ENCODE data around the gene ABCA7.
"Not testable (repeated sequence)": the region's sequence is repeated elsewhere in the genome, so short reads cannot be mapped to it uniquely, and the experiment has no call there.

ABCA7 gene

DNA sequence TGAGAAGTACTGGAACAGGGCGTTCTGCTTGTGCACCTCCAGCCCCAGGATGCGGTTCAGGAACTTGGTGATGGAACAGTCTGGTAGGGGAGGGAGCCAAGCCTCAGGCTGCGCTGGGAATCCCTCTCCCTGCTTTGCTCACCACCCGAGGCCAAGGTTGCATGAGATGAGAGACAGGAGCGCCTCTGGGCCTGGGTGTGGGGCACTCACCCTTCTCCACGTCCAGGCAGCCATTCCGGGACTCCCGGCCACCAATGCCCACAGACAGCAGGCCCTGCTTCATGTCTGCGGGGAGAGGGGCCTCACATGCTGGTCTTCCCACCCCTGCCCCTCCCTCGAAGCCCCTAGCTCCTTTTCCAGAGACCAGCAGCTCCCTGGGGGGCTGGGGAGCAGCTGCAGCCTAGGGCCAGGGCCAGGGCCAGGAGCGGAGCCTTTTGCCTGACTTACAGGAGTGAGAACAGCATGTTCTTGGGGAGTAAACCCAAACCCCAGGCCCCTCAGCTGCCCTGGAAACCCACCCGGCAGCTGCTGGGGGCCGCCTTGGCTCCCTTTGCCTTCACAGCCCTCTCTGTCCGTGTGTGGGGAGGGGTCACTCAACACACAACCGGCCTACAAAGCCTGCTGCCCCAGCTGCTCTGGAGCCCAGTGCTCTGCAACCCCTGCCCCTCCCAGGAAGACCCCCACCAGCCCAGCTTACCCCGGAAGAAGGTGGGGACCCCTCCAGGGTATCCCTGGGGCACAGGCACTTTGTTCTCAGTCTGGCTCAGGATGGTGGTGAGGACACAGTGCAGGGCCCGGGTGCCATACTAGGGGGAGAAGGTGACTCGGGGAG is 71.1 kb downstream of the ABCA7 start:
- TF ChIP-seq, protein P1, sequence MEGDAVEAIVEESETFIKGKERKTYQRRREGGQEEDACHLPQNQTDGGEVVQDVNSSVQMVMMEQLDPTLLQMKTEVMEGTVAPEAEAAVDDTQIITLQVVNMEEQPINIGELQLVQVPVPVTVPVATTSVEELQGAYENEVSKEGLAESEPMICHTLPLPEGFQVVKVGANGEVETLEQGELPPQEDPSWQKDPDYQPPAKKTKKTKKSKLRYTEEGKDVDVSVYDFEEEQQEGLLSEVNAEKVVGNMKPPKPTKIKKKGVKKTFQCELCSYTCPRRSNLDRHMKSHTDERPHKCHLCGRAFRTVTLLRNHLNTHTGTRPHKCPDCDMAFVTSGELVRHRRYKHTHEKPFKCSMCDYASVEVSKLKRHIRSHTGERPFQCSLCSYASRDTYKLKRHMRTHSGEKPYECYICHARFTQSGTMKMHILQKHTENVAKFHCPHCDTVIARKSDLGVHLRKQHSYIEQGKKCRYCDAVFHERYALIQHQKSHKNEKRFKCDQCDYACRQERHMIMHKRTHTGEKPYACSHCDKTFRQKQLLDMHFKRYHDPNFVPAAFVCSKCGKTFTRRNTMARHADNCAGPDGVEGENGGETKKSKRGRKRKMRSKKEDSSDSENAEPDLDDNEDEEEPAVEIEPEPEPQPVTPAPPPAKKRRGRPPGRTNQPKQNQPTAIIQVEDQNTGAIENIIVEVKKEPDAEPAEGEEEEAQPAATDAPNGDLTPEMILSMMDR (IDR thresholded peaks at IDR 0.05; ENCODE audit: low read depth, low read length): no peak
- no peak for DNase-seq (ENCODE audit: extremely low read depth, low read depth)

- TF ChIP-seq, protein P1 (IDR thresholded peaks at IDR 0.05; ENCODE audit: low read depth, low read length): no peak
These were observed 71.8 kb downstream of the ABCA7 start for GRCh38 chr19:1111641-1112267.

GRCh38 chr19:1112268-1113029 is 72.5 kb downstream of the ABCA7 start:
- TF ChIP-seq, protein P1 (IDR thresholded peaks at IDR 0.05; ENCODE audit: low read depth, low read length): no peak
- DNase-seq (ENCODE audit: extremely low read depth, low read depth): no peak

More at GRCh38 chr19:1111641-1112267, 71.8 kb downstream of the ABCA7 start:
- DNase-seq (ENCODE audit: extremely low read depth, low read depth): no peak

DNA sequence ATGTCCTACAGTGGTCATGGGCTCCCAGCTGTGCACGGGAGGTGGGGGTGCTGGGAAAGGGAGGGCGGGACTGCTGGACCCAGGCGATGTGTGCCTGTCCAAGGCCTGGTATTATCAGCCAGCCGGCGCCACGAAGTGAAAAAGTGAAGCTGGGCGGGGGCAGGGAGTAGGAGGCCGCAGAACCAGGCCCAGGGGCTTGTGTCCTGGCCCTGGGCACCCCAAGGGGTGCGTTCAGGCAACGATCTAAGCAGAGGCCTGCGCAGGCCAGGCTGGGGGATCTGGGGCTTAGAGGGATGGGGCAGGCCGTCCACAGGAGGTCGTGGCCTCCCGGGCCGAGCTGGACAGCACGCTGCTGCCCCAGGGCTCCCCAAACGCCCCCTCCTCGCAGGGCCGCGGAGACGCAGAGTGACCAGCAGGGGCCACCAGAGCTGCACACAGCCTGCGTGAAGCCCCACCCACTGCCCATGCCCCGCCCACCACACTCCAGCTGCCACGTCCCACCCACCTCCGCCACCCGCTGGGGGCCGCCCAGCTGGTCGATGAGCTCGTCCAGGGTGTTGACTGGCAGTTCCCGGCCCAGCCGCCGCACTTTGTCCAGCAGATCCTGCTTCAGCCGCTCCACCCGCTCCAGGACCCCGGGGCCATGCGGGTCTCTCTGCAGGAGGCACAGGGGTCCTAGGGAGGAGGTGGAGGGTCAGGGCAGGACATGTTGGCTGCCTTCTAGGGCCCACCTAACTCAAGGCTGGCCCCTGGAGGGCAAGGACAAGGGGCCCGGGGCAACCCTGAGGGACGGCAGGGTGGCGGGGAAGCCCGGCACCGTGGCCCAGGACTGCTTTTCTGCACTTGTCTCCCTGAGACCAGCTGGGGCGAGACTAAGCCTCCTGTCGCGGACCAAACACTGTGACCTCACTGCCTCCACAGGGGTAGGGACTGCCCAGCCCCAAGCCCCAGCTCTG is 73.4 kb downstream of the ABCA7 start:
- TF ChIP-seq, protein P1 (IDR thresholded peaks at IDR 0.05; ENCODE audit: low read depth, low read length): peak; percentile 82
- DNase-seq (ENCODE audit: extremely low read depth, low read depth): peak; percentile 84

DNA sequence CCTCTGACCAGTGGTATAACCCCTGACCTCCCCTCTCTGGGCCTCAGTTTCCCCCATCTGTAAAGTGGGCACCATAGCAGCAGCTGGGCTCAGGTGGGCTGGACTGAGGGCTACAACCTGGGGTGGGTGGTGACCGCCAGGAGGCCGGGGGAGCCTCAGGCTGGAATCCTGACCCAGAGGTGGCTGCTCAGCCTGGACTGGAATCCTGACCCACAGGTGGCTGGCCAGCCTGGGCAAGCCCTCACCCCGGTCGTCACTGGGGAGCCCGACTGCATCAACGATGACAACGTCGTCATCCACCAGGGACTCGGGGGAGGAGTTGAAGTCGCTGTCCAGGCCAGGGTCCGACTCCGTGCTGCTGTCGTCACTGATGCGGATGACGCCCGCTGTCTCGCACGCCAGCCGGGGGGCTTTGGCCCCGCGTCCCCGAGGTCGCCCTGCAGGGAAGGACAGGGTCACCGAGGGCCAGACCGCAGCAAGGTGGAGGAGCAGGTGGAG is 74.1 kb downstream of the ABCA7 start:
- no peak for DNase-seq (ENCODE audit: extremely low read depth, low read depth)
- TF ChIP-seq, protein P1 (IDR thresholded peaks at IDR 0.05; ENCODE audit: low read depth, low read length): no peak

DNA sequence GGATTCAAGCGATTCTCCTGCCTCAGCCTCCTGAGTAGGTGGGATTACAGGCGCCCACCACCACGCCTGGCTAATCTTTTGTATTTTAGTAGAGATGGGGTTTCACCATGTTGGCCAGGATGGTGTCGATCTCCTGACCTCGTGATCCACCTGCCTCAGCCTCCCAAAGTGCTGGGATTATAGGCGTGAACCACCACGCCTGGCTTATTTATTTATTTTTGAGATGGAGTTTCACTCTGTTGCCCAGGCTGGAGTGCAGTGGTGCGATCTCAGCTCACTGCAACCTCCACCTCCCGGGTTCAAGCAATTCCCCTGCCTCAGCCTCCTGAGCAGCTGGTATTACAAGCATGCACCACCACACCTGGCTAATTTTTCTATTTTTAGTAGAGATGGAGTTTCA is 74.8 kb downstream of the ABCA7 start:
- not testable (repeated sequence) for DNase-seq (ENCODE audit: extremely low read depth, low read depth)

Measured in AG09319 (cell line).